SK-N-MC (cell line): ENCODE results near the gene SPTB.

Experiments used
- EZH2 ChIP-seq: fragments of 200-600 bp; sonication (generic); IDR thresholded peaks from one replicate; pipeline ENCODE4 v1.6.1; 2017; ENCODE audit warnings: antibody characterized with exemption
- POLR2AphosphoS5 ChIP-seq: IDR thresholded peaks from 2 replicates; pipeline ENCODE4 v1.6.1; 2012; ENCODE audit warnings: mild to moderate bottlenecking, low read depth, low read length, borderline replicate concordance

- TF ChIP-seq POLR2AphosphoS5 (no peak), EZH2 (no peak)
These were observed 21.5 kb downstream of the SPTB start for GRCh38 chr14:64857979-64858744.
